H1 (cell line): ENCODE measurements around the gene DAO.

Experiments
- CEBPB ChIP-seq: IDR thresholded peaks from 2 replicates; pipeline ENCODE4 v1.6.1; 2012; ENCODE audit warnings: low read depth, low read length
- CREB1 ChIP-seq: IDR thresholded peaks from 2 replicates; pipeline ENCODE4 v1.6.1; 2012; ENCODE audit warnings: inconsistent platforms
- CTBP2 ChIP-seq: IDR thresholded peaks from 2 replicates; pipeline ENCODE4 v1.7.0; 2011; ENCODE audit warnings: borderline replicate concordance, mild to moderate bottlenecking, moderate library complexity, mixed read lengths, low read length; ENCODE audit not compliant: insufficient read depth, insufficient read length
- EZH2 ChIP-seq: fragments of 200-600 bp; sonication (generic); IDR thresholded peaks from 2 replicates; pipeline ENCODE4 v1.7.1; 2012; ENCODE audit warnings: low read depth, mild to moderate bottlenecking, moderate library complexity, low read length, inconsistent platforms; ENCODE audit not compliant: severe bottlenecking
- HDAC2 ChIP-seq, 2 experiments: fragments of 300-600 bp in 1 of 2; sonication (generic) in 1 of 2; IDR thresholded peaks; 2 replicates each; pipeline ENCODE4 v1.6.1; 2011 to 2012; ENCODE audit warnings: low read depth in 2 of 2, low read length in 2 of 2, mild to moderate bottlenecking in 2 of 2, moderate library complexity in 2 of 2, borderline replicate concordance in 1 of 2, inconsistent platforms in 1 of 2
- MAFK ChIP-seq: IDR thresholded peaks from 2 replicates; pipeline ENCODE4 v1.6.1; 2012; ENCODE audit warnings: low read depth, mild to moderate bottlenecking, improper control_type of control experiment, low read length
- POLR2A ChIP-seq, 2 experiments: IDR thresholded peaks; 1 replicate in 1 of 2; 2 replicates in 1 of 2; pipeline ENCODE4 v1.6.1; 2011; ENCODE audit warnings: low read depth in 2 of 2, low read length in 2 of 2, mild to moderate bottlenecking in 2 of 2; ENCODE audit errors: control extremely low read depth in 1 of 2
- POLR2AphosphoS5 ChIP-seq: IDR thresholded peaks from 2 replicates; pipeline ENCODE4 v1.6.1; 2011; ENCODE audit warnings: low read depth, low read length
- RAD21 ChIP-seq, 2 experiments: IDR thresholded peaks in 1 of 2; conservative IDR thresholded peaks in 1 of 2; 2 replicates each; pipeline ENCODE4 v1.6.1; 2011; ENCODE audit warnings: low read depth in 2 of 2, low read length in 2 of 2, improper control_type of control experiment in 1 of 2, inconsistent platforms in 1 of 2, mild to moderate bottlenecking in 1 of 2, moderate library complexity in 1 of 2
- SIN3A ChIP-seq, 2 experiments: IDR thresholded peaks in 1 of 2; conservative IDR thresholded peaks in 1 of 2; 2 replicates each; pipeline ENCODE4 v1.6.1; 2011 to 2012; ENCODE audit warnings: low read length in 2 of 2, improper control_type of control experiment in 1 of 2, low read depth in 1 of 2, mild to moderate bottlenecking in 1 of 2
- TF ChIP-seq, protein P1 (sequence below): IDR thresholded peaks from 2 replicates; pipeline ENCODE4 v1.6.1; 2011; ENCODE audit warnings: low read depth, mild to moderate bottlenecking, low read length; ENCODE audit not compliant: insufficient read depth
- TF ChIP-seq, protein P2 (sequence below), 3 experiments: IDR thresholded peaks; 1 replicate in 2 of 3; 2 replicates in 1 of 3; pipeline versions ENCODE4 v1.5.1 to v1.6.1; 2011; ENCODE audit warnings: low read length in 3 of 3, mild to moderate bottlenecking in 3 of 3, inconsistent platforms in 2 of 3, low read depth in 1 of 3, moderate library complexity in 1 of 3; ENCODE audit not compliant: insufficient read depth in 1 of 3; ENCODE audit errors: control extremely low read depth in 1 of 3

- TF ChIP-seq, protein P1, sequence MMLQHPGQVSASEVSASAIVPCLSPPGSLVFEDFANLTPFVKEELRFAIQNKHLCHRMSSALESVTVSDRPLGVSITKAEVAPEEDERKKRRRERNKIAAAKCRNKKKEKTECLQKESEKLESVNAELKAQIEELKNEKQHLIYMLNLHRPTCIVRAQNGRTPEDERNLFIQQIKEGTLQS: no peak
- TF ChIP-seq POLR2A (IDR thresholded peaks at IDR 0.05; ENCODE audit: control extremely low read depth in 1 of 2, low read depth in 2 of 2, low read length in 2 of 2) (no peak), EZH2 (no peak), CEBPB (no peak), CREB1 (no peak), POLR2AphosphoS5 (no peak), MAFK (no peak), RAD21 (IDR thresholded peaks at IDR 0.05 in 1 of 2, conservative IDR thresholded peaks at IDR 0.05 in 1 of 2; ENCODE audit: low read depth in 2 of 2, low read length in 2 of 2) (no peak), CTBP2 (no peak), SIN3A (conservative IDR thresholded peaks at IDR 0.05 in 1 of 2, IDR thresholded peaks at IDR 0.05 in 1 of 2; ENCODE audit: low read depth in 1 of 2, low read length in 2 of 2) (no peak), HDAC2 (IDR thresholded peaks at IDR 0.05; ENCODE audit: borderline replicate concordance in 1 of 2, low read depth in 2 of 2, low read length in 2 of 2) (no peak)
- TF ChIP-seq, protein P2, sequence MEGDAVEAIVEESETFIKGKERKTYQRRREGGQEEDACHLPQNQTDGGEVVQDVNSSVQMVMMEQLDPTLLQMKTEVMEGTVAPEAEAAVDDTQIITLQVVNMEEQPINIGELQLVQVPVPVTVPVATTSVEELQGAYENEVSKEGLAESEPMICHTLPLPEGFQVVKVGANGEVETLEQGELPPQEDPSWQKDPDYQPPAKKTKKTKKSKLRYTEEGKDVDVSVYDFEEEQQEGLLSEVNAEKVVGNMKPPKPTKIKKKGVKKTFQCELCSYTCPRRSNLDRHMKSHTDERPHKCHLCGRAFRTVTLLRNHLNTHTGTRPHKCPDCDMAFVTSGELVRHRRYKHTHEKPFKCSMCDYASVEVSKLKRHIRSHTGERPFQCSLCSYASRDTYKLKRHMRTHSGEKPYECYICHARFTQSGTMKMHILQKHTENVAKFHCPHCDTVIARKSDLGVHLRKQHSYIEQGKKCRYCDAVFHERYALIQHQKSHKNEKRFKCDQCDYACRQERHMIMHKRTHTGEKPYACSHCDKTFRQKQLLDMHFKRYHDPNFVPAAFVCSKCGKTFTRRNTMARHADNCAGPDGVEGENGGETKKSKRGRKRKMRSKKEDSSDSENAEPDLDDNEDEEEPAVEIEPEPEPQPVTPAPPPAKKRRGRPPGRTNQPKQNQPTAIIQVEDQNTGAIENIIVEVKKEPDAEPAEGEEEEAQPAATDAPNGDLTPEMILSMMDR (IDR thresholded peaks at IDR 0.05; ENCODE audit: control extremely low read depth in 1 of 3, insufficient read depth in 1 of 3, low read depth in 1 of 3, low read length in 3 of 3): no peak
Measured at GRCh38 chr12:108935159-108935763, 55.4 kb downstream of the DAO start.
